HuH-7 (cell line): ENCODE data around the gene RUVBL2.

Experiments used
- DNase-seq: peaks from one replicate; pipeline ENCODE4 v3.0.0; 2011; ENCODE audit warnings: low spot score

RUVBL2 gene

DNA sequence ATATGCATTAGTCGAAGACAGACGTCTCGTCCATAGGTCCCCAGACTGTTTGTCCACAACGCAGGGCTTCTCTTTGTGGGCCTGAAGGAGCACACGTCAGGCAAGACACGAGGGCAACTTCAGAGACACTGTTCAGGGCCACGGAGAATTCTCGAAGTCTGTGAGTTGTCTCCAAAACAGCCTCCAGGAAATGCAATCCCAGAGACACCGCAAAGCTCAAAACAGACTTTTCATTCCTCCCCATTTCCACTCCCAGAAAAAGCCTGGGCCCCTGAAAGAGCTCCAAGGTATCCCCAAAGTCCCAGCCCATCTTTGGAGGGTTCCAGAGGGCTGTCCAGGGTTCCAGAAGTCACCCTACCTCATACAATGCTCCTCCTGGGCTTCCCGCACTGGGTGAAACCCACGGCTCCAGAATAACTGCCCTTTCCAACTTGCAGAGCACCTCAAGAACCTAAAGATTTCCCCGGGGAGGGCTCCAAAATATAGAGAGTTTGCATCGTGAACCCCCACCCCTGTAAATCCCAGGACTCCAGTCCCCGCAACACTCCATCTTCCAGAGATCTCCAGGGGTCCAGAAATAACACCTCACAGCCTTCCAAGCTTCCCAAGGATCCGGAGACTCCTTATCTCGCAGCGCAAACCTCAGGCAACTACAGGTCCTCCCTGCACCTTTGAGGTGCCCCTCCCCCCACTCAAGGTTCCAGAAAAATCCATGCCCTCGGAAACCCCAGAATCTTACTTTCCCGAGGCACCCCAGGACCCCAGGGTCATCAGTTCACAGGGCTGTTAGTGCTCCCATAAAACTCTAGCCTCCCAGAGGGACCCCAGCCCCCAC lies 29.3 kb upstream of the RUVBL2 start:
- peak; percentile 59 for DNase-seq

DNA sequence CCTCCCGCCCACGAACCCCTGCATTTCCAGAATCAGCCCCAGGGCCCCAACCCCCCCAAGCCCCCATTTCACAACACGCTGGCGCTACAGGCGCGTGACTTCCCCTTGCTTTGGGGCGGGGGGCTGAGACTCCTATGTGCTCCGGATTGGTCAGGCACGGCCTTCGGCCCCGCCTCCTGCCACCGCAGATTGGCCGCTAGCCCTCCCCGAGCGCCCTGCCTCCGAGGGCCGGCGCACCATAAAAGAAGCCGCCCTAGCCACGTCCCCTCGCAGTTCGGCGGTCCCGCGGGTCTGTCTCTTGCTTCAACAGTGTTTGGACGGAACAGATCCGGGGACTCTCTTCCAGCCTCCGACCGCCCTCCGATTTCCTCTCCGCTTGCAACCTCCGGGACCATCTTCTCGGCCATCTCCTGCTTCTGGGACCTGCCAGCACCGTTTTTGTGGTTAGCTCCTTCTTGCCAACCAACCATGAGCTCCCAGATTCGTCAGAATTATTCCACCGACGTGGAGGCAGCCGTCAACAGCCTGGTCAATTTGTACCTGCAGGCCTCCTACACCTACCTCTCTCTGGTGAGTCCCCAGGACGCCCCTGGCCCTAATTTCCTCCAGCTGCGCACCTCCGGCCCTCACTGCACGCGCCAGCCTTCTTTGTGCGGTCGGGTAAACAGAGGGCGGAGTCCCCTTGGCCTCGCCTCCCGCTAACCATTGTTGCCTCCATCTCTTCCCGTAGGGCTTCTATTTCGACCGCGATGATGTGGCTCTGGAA lies 28.5 kb upstream of the RUVBL2 start, which contains the start of gene FTL:
Gene FTL, plus strand, starts transcription at position 270 of the 766 bp plus-strand sequence. Its CDS starts 199 bp downstream, at position 469.
- peak; percentile 94 for DNase-seq

DNA sequence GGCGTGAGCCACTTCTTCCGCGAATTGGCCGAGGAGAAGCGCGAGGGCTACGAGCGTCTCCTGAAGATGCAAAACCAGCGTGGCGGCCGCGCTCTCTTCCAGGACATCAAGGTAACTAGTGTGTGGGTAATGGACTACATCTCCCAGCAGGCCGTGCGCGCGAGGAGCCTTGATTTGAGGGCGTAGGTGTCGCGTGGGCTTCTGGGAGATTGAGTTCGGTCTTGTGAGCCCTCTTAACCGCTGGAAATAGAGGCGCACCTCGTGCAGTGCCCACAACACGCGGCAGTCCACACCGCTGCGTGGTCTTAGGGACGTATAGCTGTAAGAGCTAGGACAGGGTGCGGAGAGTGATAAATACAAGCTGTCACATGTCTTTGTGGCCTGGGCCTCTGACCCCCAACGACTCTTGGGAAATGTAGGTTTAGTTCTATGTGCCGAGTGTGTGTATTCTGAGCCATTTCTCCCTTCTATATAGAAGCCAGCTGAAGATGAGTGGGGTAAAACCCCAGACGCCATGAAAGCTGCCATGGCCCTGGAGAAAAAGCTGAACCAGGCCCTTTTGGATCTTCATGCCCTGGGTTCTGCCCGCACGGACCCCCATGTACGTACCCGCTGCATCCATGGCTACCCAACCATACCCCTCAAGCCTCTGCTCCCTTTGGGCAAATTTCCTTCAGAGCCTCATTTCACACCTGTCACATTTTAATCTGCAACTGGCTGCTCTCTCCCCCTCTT lies 27.7 kb upstream of the RUVBL2 start:
- no peak for DNase-seq

DNA sequence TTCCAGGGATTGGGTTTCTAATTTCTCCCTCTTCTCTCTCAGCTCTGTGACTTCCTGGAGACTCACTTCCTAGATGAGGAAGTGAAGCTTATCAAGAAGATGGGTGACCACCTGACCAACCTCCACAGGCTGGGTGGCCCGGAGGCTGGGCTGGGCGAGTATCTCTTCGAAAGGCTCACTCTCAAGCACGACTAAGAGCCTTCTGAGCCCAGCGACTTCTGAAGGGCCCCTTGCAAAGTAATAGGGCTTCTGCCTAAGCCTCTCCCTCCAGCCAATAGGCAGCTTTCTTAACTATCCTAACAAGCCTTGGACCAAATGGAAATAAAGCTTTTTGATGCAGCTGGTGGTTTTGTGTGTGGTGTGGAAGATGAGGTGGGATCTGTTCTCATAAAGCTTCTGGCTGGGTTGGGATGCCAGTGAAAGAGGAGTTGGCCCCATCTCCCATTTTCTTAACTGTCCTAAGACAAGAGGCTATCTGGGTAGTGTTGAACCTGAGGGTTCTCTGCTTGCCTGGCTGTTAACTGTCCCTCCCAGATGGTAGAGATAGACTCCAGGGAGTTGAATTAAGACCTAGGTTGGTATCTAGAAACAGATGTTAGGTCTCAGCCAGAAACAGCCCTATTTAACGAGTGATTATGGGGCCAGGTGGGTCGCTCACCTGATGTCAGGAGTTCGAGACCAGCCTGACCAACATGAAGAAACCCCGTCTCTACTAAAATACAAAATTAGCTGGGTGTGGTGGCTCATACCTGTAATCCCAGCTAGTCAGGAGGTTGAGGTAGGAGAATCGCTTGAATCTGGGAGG lies 26.9 kb upstream of the RUVBL2 start:
- no peak for DNase-seq

DNA sequence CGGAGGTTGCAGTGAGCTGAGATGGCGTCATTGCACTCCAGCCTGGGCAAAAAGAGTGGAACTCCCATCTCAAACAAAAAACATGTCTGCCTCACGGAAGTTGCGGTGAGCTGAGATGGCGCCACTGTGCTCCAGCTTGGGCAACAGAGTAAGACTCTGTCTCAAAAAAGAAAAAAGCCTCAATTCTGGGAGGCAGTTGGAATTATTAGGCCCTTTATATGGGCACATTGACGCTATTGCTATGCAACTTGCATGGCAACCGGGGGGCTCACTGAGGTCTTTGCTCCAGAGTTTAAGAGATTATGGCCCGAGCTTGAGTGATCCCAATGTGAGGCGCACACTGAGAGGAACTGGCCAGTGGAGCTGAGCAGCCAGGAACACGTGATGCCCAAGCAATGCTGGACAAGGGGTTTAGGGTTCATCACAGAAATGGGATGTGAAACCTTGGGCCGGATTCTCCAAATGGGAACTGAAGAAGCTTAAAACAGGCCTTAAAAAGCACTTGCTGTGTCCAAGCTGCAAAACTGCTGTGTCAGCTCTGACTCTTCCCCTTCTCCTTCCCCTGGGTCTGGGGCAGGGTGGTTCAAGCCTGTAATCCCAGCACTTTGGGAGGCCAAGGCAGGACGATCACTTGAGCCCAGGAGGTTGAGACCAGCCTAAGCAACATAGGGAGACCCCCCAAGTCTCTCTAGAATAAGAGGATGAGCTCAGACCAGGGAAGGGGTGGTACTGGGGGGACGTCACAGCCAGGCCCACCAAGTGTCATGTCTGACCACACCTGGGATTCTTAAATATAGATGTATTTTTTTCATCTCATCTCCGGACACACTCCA lies 26.1 kb upstream of the RUVBL2 start:
- DNase-seq = no peak

DNA sequence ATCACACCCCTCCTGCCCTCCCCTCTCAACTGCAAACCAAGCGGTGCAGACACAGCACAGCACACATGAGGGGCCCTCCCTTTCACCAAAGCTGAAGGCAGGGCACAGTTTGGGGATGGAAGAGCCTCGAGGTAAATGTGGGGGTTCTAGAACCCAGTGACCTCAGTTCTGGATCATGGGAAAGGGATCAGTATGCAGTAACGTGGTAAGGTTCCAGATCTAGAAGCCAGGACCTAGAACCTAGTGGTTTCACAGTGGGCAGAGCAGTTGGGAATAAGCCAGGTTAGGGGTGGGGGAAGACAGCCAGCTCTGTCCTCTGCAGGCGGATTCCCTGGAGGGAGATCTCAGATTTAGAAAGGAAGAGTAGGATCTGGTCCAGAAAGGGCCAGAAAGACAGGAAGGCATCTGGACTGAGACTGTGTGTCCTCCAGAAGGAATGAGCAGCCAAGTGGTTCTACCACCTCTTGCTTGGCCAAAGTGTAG lies 25.5 kb upstream of the RUVBL2 start:
- no peak for DNase-seq

DNA sequence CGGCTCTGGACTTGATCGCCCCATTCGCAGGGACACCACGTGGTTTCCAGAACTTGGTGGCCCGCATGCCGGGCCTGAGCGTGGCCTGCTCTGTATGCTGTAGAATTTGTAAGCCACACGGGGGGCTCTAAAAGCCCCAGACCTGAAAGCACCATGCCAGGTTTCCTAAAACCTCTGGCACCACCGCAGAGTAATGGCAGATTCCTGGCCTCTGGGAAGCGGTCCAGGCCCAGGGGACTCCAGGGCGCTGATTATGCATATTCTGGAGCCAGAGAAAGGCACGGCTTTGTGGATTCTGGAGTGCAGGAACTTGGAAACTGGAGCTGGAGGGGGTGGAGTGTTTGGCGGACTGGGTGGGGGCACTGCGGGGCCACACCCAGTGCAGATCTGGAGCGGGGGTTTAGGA lies 24.9 kb upstream of the RUVBL2 start:
- no peak for DNase-seq

DNA sequence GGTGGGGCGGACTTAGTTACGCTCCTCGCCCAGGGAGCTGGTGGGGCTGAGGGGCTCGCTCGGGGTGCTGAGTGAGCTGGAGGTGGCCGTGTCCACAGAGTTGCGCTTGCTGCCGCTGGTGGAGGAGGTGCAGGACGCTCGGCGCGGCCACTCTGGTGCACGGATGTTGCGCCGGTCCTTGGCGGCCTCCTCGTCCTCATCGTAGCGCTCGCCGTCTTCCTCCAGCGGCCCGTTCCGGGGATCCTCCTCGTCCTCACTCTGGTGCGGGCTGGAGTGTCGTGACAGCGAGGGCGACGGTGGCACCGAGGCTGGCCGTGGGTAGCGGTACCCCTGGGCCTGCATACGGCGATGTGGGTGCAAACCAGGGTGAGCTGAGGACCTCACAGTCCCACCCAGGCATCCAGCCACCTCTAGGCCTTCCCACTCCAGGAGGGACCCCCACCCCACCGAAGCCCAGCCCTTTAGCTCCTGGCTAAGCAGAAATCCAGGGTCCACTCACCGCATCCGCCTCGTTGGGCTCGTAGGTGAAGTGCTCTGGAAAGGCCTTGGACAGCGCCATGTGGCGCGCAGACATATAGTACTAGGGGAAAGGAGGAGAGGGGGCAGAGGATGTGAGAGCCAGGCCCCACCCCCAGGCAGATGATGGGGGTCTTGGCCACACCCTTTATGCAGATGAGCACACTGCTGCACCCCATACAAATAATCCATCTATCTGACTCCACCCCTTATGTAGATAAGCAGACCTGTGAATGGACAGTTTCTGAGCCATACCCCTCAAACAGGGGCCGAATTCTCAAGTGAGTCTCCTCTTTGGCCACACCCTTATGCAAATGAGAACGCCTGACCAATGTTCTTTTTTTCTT lies 24.2 kb upstream of the RUVBL2 start:
- DNase-seq = no peak

DNA sequence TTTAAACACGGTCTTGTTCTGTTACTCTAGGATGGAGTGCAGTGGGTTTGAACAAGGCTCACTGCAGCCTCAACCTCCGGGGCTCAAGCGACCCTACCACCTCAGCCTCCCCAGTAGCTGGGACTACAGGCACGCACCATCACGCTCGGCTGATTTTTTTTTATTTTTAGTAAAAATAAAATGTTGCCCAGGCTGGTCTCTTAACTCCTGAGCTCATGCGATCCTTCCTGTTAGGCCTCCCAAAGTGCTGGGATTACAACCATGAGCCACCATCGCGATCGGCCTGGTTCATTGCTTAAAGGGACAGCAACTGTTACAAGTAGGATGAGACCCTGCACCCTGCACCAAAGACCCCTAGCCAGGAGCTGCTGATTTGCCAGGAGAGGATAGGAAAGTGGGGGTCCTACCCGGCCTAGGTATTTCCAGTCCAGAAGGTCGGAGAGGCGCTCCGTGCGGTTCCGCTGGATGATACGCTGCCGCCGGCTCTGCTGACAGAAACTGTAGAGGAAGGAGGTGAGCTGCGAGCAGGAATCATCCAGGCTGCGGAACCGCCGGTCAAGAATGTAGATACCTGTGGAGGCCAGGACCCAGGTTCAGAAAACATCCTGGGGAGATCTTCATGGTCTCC lies 23.4 kb upstream of the RUVBL2 start:
- DNase-seq = no peak

DNA sequence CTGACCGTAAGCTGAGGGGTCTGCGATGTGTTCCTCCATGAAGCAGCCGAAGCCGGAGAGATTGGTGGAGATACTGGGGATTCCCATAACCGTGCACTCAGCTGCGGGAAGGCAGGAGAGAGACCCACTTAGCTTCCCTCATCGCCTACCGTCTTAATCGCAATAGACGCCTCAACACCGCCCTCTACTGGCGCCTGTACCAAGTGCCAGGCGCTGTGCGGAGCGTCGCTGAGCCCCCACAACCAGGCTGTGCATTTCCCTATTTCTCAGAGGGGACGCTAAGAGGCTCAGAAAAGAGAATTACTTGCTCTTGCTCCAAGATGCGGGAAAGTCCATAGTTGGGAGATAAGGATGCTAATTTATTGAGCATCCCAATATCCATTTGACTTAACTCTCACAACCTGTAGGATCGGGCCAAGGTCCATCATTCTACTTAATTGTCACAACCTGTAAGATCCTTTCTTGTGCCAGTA lies 22.7 kb upstream of the RUVBL2 start:
- peak; percentile 83 for DNase-seq

DNA sequence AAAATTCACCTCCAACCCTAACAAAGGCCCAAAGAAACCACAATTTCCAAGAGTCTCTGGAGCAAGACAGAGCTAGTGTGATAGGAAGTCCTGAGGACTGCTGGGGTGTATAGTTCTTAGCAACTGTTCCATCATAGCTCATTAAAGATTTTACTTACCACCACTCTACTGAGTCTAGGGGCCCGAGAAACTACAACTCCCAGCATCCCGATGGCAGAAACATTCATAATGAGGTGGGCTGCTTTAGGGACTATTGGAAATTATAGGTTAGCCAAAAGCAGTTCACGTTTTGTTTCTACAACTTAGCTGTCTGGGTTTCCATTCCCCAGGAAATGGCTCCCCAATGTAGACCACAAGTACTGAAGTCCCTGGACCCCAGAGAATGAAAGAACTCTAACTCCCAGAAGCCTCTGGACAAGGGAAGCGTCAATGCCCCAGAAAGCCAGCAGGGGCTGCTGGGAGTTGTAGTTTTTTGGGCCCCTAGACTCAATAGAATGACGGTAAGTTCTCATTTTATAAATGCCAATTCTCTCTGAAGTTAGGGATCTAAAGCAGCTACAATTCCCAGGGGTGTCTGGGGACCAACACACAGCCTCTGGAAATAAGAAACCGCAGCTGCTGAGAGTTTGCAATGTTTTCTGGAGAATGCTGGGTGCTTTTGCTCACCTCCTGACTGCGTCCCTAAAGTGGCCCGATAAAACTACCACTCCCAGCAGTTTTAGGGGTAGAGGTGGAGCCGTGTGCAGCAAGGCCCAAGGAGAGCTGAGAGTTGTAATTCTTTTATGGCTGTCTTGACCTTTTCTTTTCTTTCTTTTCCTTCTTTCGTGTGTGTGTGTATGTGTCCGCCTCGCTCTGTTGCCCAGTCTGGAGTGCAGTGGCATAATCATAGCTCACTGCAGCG lies 17.5 kb upstream of the RUVBL2 start:
- DNase-seq = no peak

DNA sequence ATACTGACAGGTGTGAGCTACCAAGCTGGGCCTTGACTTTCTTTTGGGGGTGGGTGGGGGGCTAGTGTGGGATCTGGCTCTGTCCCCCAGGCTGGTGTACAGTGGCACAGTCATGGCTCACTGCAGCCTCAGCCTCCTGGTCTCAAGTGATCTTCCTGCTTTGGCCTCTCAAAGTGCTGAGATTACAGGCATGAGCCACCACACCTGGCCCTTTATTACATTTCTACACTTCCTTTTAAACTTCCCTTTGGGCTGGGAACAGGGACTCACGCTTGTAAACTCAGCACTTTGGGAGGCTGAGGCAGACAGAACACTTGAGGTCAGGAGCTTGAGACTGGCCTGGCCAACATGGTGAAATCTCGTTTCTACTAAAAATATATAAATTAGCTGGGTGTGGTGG lies 16.6 kb upstream of the RUVBL2 start:
- DNase-seq = no peak

DNA sequence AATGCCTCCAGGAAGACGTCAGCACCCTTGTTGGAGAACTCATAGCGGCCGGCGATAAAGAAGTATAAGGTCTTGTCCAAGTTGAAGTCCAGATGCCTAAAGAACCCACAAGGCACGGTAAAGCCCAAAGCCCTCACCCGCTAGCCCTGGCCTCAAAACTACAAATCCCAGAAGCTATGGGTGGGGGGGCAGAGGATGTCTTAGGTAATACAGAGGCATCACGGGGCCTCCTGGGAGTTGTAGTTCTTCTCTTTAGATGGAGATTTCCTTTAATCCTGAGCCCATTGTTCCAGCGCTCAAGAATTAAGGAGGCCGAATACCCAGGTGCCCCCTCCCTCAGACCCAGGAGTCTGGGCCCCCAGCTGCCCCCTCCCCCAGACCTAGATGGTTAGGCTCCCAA lies 11.4 kb upstream of the RUVBL2 start:
- DNase-seq = no peak

DNA sequence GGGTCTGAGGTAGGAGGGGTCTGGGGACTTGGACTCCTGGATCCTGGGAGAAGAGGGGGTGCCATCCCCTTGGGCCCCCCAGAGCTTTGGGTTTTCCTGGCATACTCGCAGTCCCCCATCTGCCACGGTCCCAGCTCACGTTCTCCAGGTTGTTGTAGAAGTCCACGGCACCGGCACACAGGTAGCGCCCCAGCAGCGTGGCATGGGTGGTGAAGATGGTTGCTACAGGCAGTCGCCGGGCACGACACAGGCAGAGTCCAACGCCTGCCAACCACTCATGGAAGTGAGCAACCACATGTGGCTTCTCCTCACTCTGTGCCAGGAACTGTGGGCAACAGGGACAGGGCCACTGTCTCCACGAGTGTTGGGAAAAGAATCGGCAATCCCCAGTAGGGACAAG lies 8.0 kb upstream of the RUVBL2 start:
- DNase-seq = no peak

DNA sequence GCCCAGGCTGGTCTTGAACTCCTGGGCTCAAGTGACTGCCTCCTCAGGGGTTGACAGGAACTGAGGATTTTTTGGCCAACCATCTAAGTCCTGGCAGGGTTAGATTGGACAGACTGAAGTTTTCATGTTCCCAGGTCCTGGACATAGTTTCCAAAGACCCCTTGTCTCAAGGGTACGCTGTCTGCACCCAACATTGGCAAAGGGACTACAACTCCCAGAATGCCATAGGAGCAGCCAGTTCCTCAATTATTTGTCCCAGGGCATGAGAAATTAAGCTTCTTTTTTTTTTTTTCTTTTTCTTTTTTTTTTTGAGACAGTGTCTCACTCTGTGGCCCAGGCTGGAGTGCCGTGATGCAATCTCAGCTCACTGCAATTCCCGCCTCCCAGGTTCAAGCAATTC lies 7.5 kb upstream of the RUVBL2 start:
- no peak for DNase-seq

DNA sequence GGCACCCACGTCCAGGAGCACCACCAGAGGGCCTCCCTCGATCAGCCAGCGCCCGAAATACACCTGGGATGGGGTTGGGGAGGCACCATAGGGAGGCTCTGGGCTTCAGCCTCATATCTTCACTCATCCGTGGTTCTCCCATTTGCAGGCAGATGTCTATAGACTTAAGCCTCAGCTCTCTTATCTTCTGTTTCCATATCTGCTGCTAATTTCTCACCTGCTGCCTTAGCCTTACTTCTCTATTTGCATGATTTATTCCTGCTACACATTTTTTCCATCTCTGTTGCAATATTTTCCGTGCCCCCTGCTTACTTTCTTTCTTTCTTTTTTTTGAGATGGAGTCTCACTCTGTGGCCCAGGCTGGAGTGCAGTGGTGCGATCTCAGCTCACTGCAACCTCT lies 6.4 kb upstream of the RUVBL2 start:
- DNase-seq = no peak

DNA sequence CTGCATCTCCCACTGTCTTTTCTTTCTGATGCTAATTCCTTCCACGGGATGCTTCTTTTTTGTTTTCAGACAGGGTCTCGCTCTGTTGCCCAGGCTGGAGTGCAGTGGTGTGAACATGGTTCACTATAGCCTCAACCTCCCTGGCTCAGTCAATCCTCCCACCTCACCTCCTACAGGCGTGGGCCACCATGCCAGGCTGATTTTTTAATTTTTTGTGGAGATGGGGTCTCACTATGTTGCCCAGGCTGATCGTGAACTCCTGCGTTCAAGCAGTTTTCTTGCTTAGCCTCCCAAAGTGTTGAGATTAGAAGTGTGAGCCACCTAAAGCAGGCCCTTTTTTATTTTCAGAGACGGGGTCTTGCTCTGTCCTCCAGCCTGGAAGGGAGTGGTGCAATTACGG lies 5.4 kb upstream of the RUVBL2 start:
- no peak for DNase-seq

DNA sequence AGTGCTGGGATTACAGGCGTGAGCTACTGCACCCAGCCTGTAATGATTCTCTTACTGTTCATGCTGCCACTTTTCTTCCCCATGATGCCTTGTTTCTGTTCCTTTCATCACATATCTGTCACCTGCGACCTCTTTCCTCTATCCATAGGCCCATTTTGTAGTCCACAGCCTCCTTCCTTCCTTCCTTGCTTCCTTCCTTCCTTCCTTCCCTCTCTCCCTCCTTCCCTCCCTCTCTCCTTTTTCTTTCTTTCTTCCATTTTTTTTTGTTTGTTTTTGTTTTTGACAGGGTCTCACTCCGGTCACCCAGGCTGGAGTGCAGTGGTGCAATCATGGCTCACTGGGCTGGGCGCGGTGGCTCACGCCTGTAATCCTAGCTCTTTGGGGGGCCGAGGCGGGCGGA lies 4.8 kb upstream of the RUVBL2 start:
- DNase-seq = no peak
